Mucosa of rectum (tissue), 2 donors: ENCODE data around the gene PLA2G6.

Source experiments
- H3K27ac ChIP-seq, 2 donors: one replicate each; pipeline ENCODE4 v1.7.0; 2013; ENCODE audit warnings: inconsistent platforms in 2 of 2, low read depth in 2 of 2, low read length in 2 of 2
- H3K27me3 ChIP-seq, 2 donors: one replicate each; pipeline ENCODE4 v1.7.0; 2013; ENCODE audit warnings: low read length in 2 of 2; ENCODE audit not compliant: control insufficient read depth in 2 of 2, insufficient read depth in 2 of 2
- H3K36me3 ChIP-seq, 2 donors: one replicate each; pipeline ENCODE4 v1.7.0; 2013; ENCODE audit warnings: low read length in 2 of 2; ENCODE audit not compliant: control insufficient read depth in 2 of 2, insufficient read depth in 2 of 2
- H3K4me1 ChIP-seq, 2 donors: one replicate each; pipeline ENCODE4 v1.7.0; 2013; ENCODE audit warnings: low read length in 2 of 2, mild to moderate bottlenecking in 1 of 2; ENCODE audit not compliant: control insufficient read depth in 2 of 2, insufficient read depth in 2 of 2
- H3K4me3 ChIP-seq, 2 donors: one replicate each; pipeline ENCODE4 v1.7.0; 2013; ENCODE audit warnings: low read length in 2 of 2
- H3K9ac ChIP-seq, 2 donors: one replicate each; pipeline ENCODE4 v1.7.0; 2013; ENCODE audit warnings: low read length in 2 of 2, low read depth in 1 of 2, mild to moderate bottlenecking in 1 of 2
- H3K9me3 ChIP-seq, 2 donors: one replicate each; pipeline ENCODE4 v1.7.0; 2013; ENCODE audit warnings: low read length in 2 of 2; ENCODE audit not compliant: control insufficient read depth in 2 of 2
- donor health status: healthy.
- donor health status: Normal muscosa, but diverticular disease.

Gene PLA2G6

DNA sequence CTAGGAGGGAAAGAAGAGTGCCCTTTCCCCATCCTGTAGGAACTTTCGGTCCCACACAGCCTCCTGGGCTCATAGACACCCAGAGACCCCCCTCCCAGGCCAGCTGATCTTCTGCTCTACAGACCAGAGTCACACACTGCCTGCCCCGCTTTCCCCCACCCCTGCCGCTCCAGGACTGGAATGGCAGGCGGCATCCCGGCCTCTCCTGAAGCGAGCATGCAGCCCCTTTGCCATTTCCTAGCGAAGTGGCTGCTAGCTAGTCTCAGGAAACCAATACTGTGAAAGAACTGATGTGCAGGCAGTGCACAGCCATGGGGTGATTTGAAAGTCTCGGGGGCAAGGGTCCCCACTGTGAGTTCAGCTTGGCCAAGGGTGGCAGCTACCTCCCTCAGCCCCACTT is 116.1 kb downstream of the PLA2G6 start:
- Histone ChIP-seq H3K27ac (no peak overlapping the region), H3K4me1 (no peaks in the 10 kb centered on the region), H3K9ac (no peak overlapping the region), H3K4me3 (no peak overlapping the region), H3K36me3 (peaks cover 27 to 37% of the 10 kb centered on the region in 2 donors), H3K9me3 (no peaks in the 10 kb centered on the region), H3K27me3 (no peaks in the 10 kb centered on the region)

DNA sequence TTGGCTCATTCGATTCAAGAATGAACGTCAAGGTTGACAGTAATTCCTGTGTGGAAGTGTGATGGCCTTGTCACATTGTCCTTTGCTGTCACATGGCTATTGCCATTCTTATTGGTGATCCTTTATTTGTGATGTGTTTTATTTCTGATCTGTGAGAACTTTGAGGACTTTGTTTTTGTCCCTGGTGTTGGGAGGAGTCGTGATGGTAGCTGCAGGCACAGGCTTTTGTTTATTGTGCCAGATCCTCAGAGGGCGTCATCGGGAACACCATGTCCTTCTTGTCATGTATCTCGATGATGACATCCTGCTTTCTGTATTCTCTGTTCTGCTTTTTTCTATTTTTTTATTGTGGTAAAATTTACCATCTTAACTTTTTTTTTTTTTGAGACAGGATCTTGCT is 118.8 kb downstream of the PLA2G6 start:
- Histone ChIP-seq H3K36me3 (peaks cover 28 to 34% of the 10 kb centered on the region in 2 donors), H3K9ac (no peak overlapping the region), H3K27me3 (no peaks in the 10 kb centered on the region), H3K4me3 (no peak overlapping the region), H3K4me1 (peaks cover 0 to under 1% of the 10 kb centered on the region in 2 donors), H3K9me3 (no peaks in the 10 kb centered on the region), H3K27ac (no peak overlapping the region)
